IMR-90 (cell line): Measurements from ENCODE around the gene AKR7A2. TPM values are rescaled to one million over a fixed set of nuclear protein-coding genes. Genes with fewer than 3 reads are reported as not detected.

Source experiments
- ATAC-seq: fragments of 200-7000 bp; cut with Tn5 transposase; 2 replicates; pipeline ENCODE4 v1.9.1; 2020; ENCODE audit warnings: low read depth, mild to moderate bottlenecking, moderate library complexity
- BruUV-seq: library from RNA; stranded (reverse); fragments of 400-500 nt; replicated peaks from 2 replicates; lab custom pipeline; 2021; lab: Mats Ljungman, UMichigan
- CTCF ChIA-PET: fragments of 300-600 bp; formaldehyde crosslinking; extraction: SDS; loops from one replicate; lab custom pipeline; 2021; ENCODE audit warnings: antibody characterized with exemption; lab: Yijun Ruan, JAX
- POLR2A ChIA-PET: fragments of 300-600 bp; sonication (Branson Sonifier 250); formaldehyde crosslinking; loops from one replicate; lab custom pipeline; 2022; ENCODE audit warnings: antibody characterized with exemption; ENCODE audit not compliant: unreplicated experiment; lab: Charles Lee
- DNase-seq: peaks from one replicate; pipeline ENCODE4 v3.0.0; 2013
- H2AFZ ChIP-seq: replicated peaks from 2 replicates; pipeline ENCODE3; 2013; ENCODE audit warnings: low read length, mild to moderate bottlenecking; ENCODE audit not compliant: poor library complexity
- H2AK5ac ChIP-seq: 2 replicates; pipeline ENCODE4 v1.6.1; 2013; ENCODE audit warnings: low read depth, low read length, inconsistent platforms
- H2AK9ac ChIP-seq: replicated peaks from 2 replicates; pipeline ENCODE3; 2013; ENCODE audit warnings: mild to moderate bottlenecking, low read depth, low read length, moderate library complexity; ENCODE audit not compliant: poor library complexity
- H2BK120ac ChIP-seq: 2 replicates; pipeline ENCODE4 v1.6.1; 2013; ENCODE audit warnings: low read depth, low read length, inconsistent platforms
- H2BK15ac ChIP-seq: 3 replicates; pipeline ENCODE4 v1.6.1; 2013; ENCODE audit warnings: low read depth, low read length, inconsistent platforms
- H2BK20ac ChIP-seq: 2 replicates; pipeline ENCODE4 v1.6.1; 2013; ENCODE audit warnings: low read depth, mild to moderate bottlenecking, inconsistent platforms, low read length, moderate library complexity
- H2BK5ac ChIP-seq: 2 replicates; pipeline ENCODE4 v1.6.1; 2013; ENCODE audit warnings: mild to moderate bottlenecking, low read depth, low read length, inconsistent platforms; ENCODE audit not compliant: poor library complexity, severe bottlenecking
- H3K14ac ChIP-seq: replicated peaks from 2 replicates; pipeline ENCODE4 v1.6.1; 2013; ENCODE audit warnings: low read depth, low read length, inconsistent platforms
- H3K18ac ChIP-seq: 2 replicates; pipeline ENCODE4 v1.6.1; 2013; ENCODE audit warnings: low read depth, low read length, control low read depth
- H3K23ac ChIP-seq: 2 replicates; pipeline ENCODE4 v1.6.1; 2013; ENCODE audit warnings: low read depth, low read length, inconsistent platforms
- H3K27ac ChIP-seq: 2 replicates; pipeline ENCODE4 v1.5.1; 2013; ENCODE audit warnings: mild to moderate bottlenecking, control low read depth, low read length; ENCODE audit not compliant: insufficient read depth
- H3K27me3 ChIP-seq: 2 replicates; pipeline ENCODE4 v1.6.1; 2013; ENCODE audit warnings: low read length; ENCODE audit not compliant: control insufficient read depth, insufficient read depth
- H3K36me3 ChIP-seq: 2 replicates; pipeline ENCODE4 v1.6.1; 2013; ENCODE audit warnings: low read length, mixed read lengths; ENCODE audit not compliant: control insufficient read depth, insufficient read depth
- H3K4ac ChIP-seq: 2 replicates; pipeline ENCODE4 v1.6.1; 2013; ENCODE audit warnings: low read depth, low read length, inconsistent platforms
- H3K4me1 ChIP-seq: 2 replicates; pipeline ENCODE4 v1.6.1; 2013; ENCODE audit warnings: low read length, mixed read lengths; ENCODE audit not compliant: control insufficient read depth, insufficient read depth
- H3K4me2 ChIP-seq: 2 replicates; pipeline ENCODE4 v1.6.1; 2013; ENCODE audit warnings: low read depth, mild to moderate bottlenecking, control low read depth, low read length, moderate library complexity
- H3K4me3 ChIP-seq: 2 replicates; pipeline ENCODE4 v1.5.1; 2013; ENCODE audit warnings: low read depth, mild to moderate bottlenecking, control low read depth, low read length, moderate library complexity; ENCODE audit not compliant: insufficient read depth
- H3K56ac ChIP-seq: 2 replicates; pipeline ENCODE4 v1.6.1; 2013; ENCODE audit warnings: low read length, inconsistent platforms; ENCODE audit not compliant: insufficient read depth; ENCODE audit errors: extremely low read depth
- H3K79me1 ChIP-seq, 2 experiments: 2 replicates each; pipeline ENCODE4 v1.6.1; 2013; ENCODE audit warnings: low read length in 2 of 2, inconsistent platforms in 1 of 2, low read depth in 1 of 2
- H3K9ac ChIP-seq: 2 replicates; pipeline ENCODE4 v1.6.1; 2013; ENCODE audit warnings: low read depth, low read length, control low read depth
- H3K9me1 ChIP-seq: 2 replicates; pipeline ENCODE4 v1.6.1; 2013; ENCODE audit warnings: low read length, inconsistent platforms; ENCODE audit not compliant: insufficient read depth
- H3K9me3 ChIP-seq: 2 replicates; pipeline ENCODE4 v1.6.1; 2013; ENCODE audit warnings: low read length; ENCODE audit not compliant: control insufficient read depth, insufficient read depth
- H4K20me1 ChIP-seq: 2 replicates; pipeline ENCODE4 v1.6.1; 2013; ENCODE audit warnings: low read length, inconsistent platforms; ENCODE audit not compliant: insufficient read depth
- H4K5ac ChIP-seq: 2 replicates; pipeline ENCODE4 v1.6.1; 2013; ENCODE audit warnings: mild to moderate bottlenecking, low read depth, low read length, control low read depth
- H4K8ac ChIP-seq, 2 experiments: 2 replicates each; pipeline ENCODE4 v1.6.1; 2013; ENCODE audit warnings: low read depth in 2 of 2, low read length in 2 of 2, control low read depth in 1 of 2, inconsistent platforms in 1 of 2
- H4K91ac ChIP-seq: 2 replicates; pipeline ENCODE4 v1.6.1; 2013; ENCODE audit warnings: low read depth, low read length, inconsistent platforms; ENCODE audit not compliant: insufficient read depth
- CEBPB ChIP-seq: IDR thresholded peaks from 2 replicates; pipeline ENCODE4 v1.6.1; 2012; ENCODE audit warnings: low read depth, low read length, improper control_type of control experiment
- CHD1 ChIP-seq: IDR thresholded peaks from 2 replicates; pipeline ENCODE4 v1.6.1; 2012; ENCODE audit warnings: low read depth, low read length, improper control_type of control experiment
- ELK1 ChIP-seq: fragments of 150-350 bp; IDR thresholded peaks from 2 replicates; pipeline ENCODE4 v1.6.1; 2016; ENCODE audit warnings: low read depth, mild to moderate bottlenecking, low read length, moderate library complexity, borderline replicate concordance
- POLR2A ChIP-seq: IDR thresholded peaks from 2 replicates; pipeline ENCODE4 v1.6.1; 2012; ENCODE audit warnings: mild to moderate bottlenecking, low read depth, low read length
- RAD21 ChIP-seq: IDR thresholded peaks from 2 replicates; pipeline ENCODE4 v1.6.1; 2012; ENCODE audit warnings: low read length, improper control_type of control experiment
- SMC3 ChIP-seq: fragments of 150-350 bp; IDR thresholded peaks from 2 replicates; pipeline ENCODE4 v1.6.1; 2016; ENCODE audit warnings: low read depth, mild to moderate bottlenecking, antibody characterized with exemption, low read length, moderate library complexity
- WGBS, 2 experiments: methylation state at CpG; one replicate each; pipeline versions ENCODE4 v1.1.5 to v1.1.7; 2013; ENCODE audit warnings: missing lambda C conversion rate in 2 of 2; ENCODE audit not compliant: insufficient read length in 1 of 2; ENCODE audit errors: extremely low coverage in 2 of 2; 5-methylcytosine and 5-hydroxymethylcytosine counted together
- dilution Hi-C: fragments of 300-500 bp; cut with HindIII; formaldehyde crosslinking; loops from one replicate; pipeline ENCODE4 v1.14.3; 2018; ENCODE audit warnings: low sequenced_read_pairs; ENCODE audit not compliant: unreplicated experiment
- in situ Hi-C: fragments of 300-500 bp; cut with MboI; formaldehyde crosslinking; loops from 3 replicates; pipeline ENCODE4 v1.14.3; 2019; ENCODE audit warnings: low sequenced_read_pairs, inconsistent platforms, mixed read lengths
- intact Hi-C: fragments of 100-400 bp; cut with micrococcal nuclease; formaldehyde crosslinking; loops from 2 replicates; pipeline ENCODE4 v1.10.0; 2022
- polyA plus RNA-seq, 3 experiments: library from polyadenylated mRNA; depleted of rRNA; stranded (reverse); fragments of >200 nt; gene quantifications; 2 replicates each; pipeline ENCODE4 v1.2.3, GENCODE V29; 2012; ENCODE audit warnings: low replicate concordance in 1 of 3
- total RNA-seq: library from RNA; depleted of rRNA; stranded (reverse); fragments of >200 nt; gene quantifications from 2 replicates; pipeline ENCODE4 v1.2.3, GENCODE V29; 2012
- TF ChIP-seq, protein P1 (sequence below): conservative IDR thresholded peaks from 2 replicates; pipeline ENCODE4 v1.5.1; 2012; ENCODE audit warnings: mild to moderate bottlenecking, low read depth, low read length, improper control_type of control experiment
- TF ChIP-seq, protein P2 (sequence below): fragments of 150-350 bp; IDR thresholded peaks from 2 replicates; pipeline ENCODE4 v1.6.1; 2017; ENCODE audit warnings: mild to moderate bottlenecking, antibody characterized with exemption, low read length, low read depth

Gene AKR7A2
- total and polyA plus RNA-seq, 2 of the 4 experiments (the other 2 are of a cell fraction), result 55.8 to 60.2 TPM

DNA sequence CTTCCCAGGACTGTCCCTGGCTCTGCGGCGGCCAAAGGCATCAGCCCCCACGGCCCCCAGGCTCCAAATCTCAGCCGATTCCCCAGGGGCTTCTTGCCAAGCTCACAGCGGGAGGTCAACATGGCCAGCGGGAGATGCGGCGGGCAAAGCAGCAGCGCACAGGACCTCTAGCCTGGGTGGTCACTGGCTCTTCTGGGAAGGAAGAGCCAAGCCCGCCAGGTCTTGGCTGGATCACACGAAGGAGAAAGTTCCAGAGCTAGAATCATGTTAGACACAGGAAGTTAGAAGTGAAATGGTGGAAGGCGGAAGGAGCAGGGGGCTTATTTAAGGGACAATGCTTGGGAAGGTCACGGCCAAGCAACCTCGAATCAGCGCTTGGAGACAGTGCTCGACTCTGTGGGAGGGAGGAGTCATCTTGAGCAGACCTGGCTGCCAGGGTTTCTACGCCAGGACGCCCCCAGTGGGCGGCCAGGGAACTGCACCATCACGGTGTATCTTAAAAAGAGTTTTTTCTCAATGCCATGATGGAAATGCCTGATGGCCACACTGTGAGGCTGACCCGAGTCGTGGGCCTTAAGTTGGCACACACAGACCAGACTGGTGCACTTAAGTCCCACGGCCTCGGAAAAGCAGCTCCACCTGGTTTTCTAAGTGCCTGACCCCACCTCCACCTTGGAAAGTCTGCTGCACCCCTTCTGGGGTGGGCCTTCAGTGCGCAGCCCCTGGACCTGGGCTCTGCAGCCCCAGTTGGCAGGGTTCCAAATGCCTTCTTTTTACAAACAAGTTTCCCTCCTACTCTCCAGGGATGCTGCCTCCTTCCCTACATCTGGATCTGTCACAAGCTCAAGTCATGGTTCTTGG is 29.5 kb upstream of the AKR7A2 start:
- H3K4ac ChIP-seq, result no peak overlapping the region
- H3K4me2 ChIP-seq, result no peak overlapping the region
- H3K18ac ChIP-seq, result no peak overlapping the region
- H2AK9ac ChIP-seq, result peak overlapping the region; percentile 58
- dilution Hi-C loops, result no loop called here
- ChIA-PET CTCF (interaction anchor here (1.5 kb wide), 1 partner anchor 313 kb away, joined by 4 read pairs; no protein-coding TSS in a partner anchor), POLR2A (no interaction called here)
- peaks cover 33% of the 10 kb centered on the region; the same call in 1 of the 2 replicates for H4K20me1 ChIP-seq
- no peak overlapping the region for H3K14ac ChIP-seq
- H3K4me3 ChIP-seq, result no peak overlapping the region
- peak; percentile 65 for DNase-seq
- no TSS peak for BruUV-seq
- H3K4me1 ChIP-seq, result no peaks in the 10 kb centered on the region
- intact Hi-C loops, result no loop called here
- H3K9ac ChIP-seq, result no peak overlapping the region
- H3K79me1 ChIP-seq, result peaks cover 7 to 30% of the 10 kb centered on the region in 2 experiments
- TF ChIP-seq, protein P1, sequence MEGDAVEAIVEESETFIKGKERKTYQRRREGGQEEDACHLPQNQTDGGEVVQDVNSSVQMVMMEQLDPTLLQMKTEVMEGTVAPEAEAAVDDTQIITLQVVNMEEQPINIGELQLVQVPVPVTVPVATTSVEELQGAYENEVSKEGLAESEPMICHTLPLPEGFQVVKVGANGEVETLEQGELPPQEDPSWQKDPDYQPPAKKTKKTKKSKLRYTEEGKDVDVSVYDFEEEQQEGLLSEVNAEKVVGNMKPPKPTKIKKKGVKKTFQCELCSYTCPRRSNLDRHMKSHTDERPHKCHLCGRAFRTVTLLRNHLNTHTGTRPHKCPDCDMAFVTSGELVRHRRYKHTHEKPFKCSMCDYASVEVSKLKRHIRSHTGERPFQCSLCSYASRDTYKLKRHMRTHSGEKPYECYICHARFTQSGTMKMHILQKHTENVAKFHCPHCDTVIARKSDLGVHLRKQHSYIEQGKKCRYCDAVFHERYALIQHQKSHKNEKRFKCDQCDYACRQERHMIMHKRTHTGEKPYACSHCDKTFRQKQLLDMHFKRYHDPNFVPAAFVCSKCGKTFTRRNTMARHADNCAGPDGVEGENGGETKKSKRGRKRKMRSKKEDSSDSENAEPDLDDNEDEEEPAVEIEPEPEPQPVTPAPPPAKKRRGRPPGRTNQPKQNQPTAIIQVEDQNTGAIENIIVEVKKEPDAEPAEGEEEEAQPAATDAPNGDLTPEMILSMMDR, result peak; percentile 85
- no peak for TF ChIP-seq POLR2A
- TF ChIP-seq, protein P2, sequence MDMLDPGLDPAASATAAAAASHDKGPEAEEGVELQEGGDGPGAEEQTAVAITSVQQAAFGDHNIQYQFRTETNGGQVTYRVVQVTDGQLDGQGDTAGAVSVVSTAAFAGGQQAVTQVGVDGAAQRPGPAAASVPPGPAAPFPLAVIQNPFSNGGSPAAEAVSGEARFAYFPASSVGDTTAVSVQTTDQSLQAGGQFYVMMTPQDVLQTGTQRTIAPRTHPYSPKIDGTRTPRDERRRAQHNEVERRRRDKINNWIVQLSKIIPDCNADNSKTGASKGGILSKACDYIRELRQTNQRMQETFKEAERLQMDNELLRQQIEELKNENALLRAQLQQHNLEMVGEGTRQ, result no peak
- TF ChIP-seq SMC3, result peak; percentile 43; the same call in 1 of the 2 replicates
- peak; percentile 61 for TF ChIP-seq RAD21
- no peak for TF ChIP-seq CEBPB
- TF ChIP-seq ELK1, result no peak
- TF ChIP-seq CHD1, result no peak
- H3K9me1 ChIP-seq, result peaks cover 6% of the 10 kb centered on the region; the same call in 1 of the 2 replicates
- no peak overlapping the region for H2BK120ac ChIP-seq
- no peak overlapping the region for H2BK5ac ChIP-seq
- no peak overlapping the region for H3K27ac ChIP-seq
- H4K91ac ChIP-seq, result no peak overlapping the region
- H3K9me3 ChIP-seq, result no peaks in the 10 kb centered on the region
- peak; percentile 87 for ATAC-seq
- no peak overlapping the region for H2AK5ac ChIP-seq
- H3K56ac ChIP-seq, result no peak overlapping the region
- peaks cover 71% of the 10 kb centered on the region for H3K36me3 ChIP-seq
- H3K23ac ChIP-seq, result no peak overlapping the region
- H2BK20ac ChIP-seq, result no peak overlapping the region
- peak overlapping the region; percentile 37 for H2AFZ ChIP-seq
- H2BK15ac ChIP-seq, result no peak overlapping the region
- H3K27me3 ChIP-seq, result no peaks in the 10 kb centered on the region
- H4K8ac ChIP-seq, result peak overlapping the region in 1 of 2 experiments; percentile 31; a peak in 1 of 4 replicates
- in situ Hi-C loops, result loop anchor here (5.0 kb wide), 1 partner anchor 306 kb away; no protein-coding TSS in a partner anchor
- 51% methylated on average over 17 of the region's 25 CpGs; no CpG with 5 or more reads in 1 of the 2 experiments for WGBS, 2 experiments
- no peak overlapping the region for H4K5ac ChIP-seq
